GM23338 (cell line): ENCODE measurements around the gene CD59. TPM values are rescaled to one million over a fixed set of nuclear protein-coding genes. Genes with fewer than 3 reads are reported as not detected.

ENCODE experiments used
- ATAC-seq: fragments of 200-7000 bp; cut with Tn5 transposase; 3 replicates; pipeline ENCODE4 v1.9.1; 2020
- DNase-seq: peaks from one replicate; pipeline ENCODE4 v3.0.0-alpha.2; 2015; ENCODE audit warnings: low spot score
- H2AFZ ChIP-seq: fragments of 200-600 bp; sonication (generic); 2 replicates; pipeline ENCODE4 v1.8.0; 2016; ENCODE audit warnings: antibody characterized with exemption, mild to moderate bottlenecking, moderate library complexity
- H3F3A ChIP-seq: fragments of 200-600 bp; sonication (generic); replicated peaks from 2 replicates; pipeline ENCODE4 v1.8.0; 2017; ENCODE audit warnings: antibody characterized with exemption, mixed run types, low read depth
- H3K27ac ChIP-seq: fragments of 200-600 bp; sonication (generic); 2 replicates; pipeline ENCODE4 v1.6.1; 2016; ENCODE audit warnings: low read depth
- H3K27me3 ChIP-seq: fragments of 200-600 bp; sonication (generic); 2 replicates; pipeline ENCODE4 v1.8.0; 2016; ENCODE audit warnings: mild to moderate bottlenecking, mixed run types, moderate library complexity; ENCODE audit not compliant: insufficient read depth
- H3K36me3 ChIP-seq: fragments of 200-600 bp; sonication (generic); 2 replicates; pipeline ENCODE4 v1.8.0; 2016; ENCODE audit warnings: mild to moderate bottlenecking; ENCODE audit not compliant: insufficient read depth
- H3K4me1 ChIP-seq: fragments of 200-600 bp; sonication (generic); 2 replicates; pipeline ENCODE4 v1.8.0; 2016; ENCODE audit warnings: mild to moderate bottlenecking, moderate library complexity; ENCODE audit not compliant: insufficient read depth
- H3K4me2 ChIP-seq: fragments of 200-600 bp; sonication (generic); 2 replicates; pipeline ENCODE4 v1.7.1; 2017; ENCODE audit warnings: mixed run types
- H3K4me3 ChIP-seq: fragments of 200-600 bp; sonication (generic); 2 replicates; pipeline ENCODE4 v1.6.1; 2016; ENCODE audit warnings: mixed run types
- H3K79me2 ChIP-seq: fragments of 200-600 bp; sonication (generic); replicated peaks from 2 replicates; pipeline ENCODE4 v1.8.0; 2017; ENCODE audit warnings: mild to moderate bottlenecking; ENCODE audit not compliant: insufficient read depth
- H3K9me2 ChIP-seq: fragments of 200-600 bp; sonication (generic); 2 replicates; pipeline ENCODE4 v1.8.0; 2017; ENCODE audit not compliant: insufficient read depth
- H4K20me1 ChIP-seq: fragments of 200-600 bp; sonication (generic); replicated peaks from 2 replicates; pipeline ENCODE4 v1.8.0; 2017; ENCODE audit warnings: mild to moderate bottlenecking; ENCODE audit not compliant: insufficient read depth
- H3K27ac Mint-ChIP-seq: 2 replicates; pipeline ENCODE4 v1.8.0; 2020; ENCODE audit warnings: inconsistent platforms, mild to moderate bottlenecking, moderate library complexity, mixed read lengths
- H3K27me3 Mint-ChIP-seq: 3 replicates; pipeline ENCODE4 v1.8.0; 2022; ENCODE audit warnings: low read depth, mild to moderate bottlenecking, moderate library complexity, mixed read lengths, inconsistent platforms; ENCODE audit not compliant: insufficient read depth, poor library complexity
- H3K36me3 Mint-ChIP-seq: 3 replicates; pipeline ENCODE4 v1.8.0; 2021; ENCODE audit warnings: low read depth, mild to moderate bottlenecking, inconsistent platforms, moderate library complexity, mixed read lengths
- H3K4me1 Mint-ChIP-seq: 3 replicates; pipeline ENCODE4 v1.8.0; 2020; ENCODE audit warnings: mild to moderate bottlenecking, inconsistent platforms, mixed read lengths
- H3K4me3 Mint-ChIP-seq: 3 replicates; pipeline ENCODE4 v1.8.0; 2021; ENCODE audit warnings: moderate library complexity, mild to moderate bottlenecking, inconsistent platforms, mixed read lengths
- H3K9me3 Mint-ChIP-seq: 3 replicates; pipeline ENCODE4 v1.8.0; 2020; ENCODE audit warnings: moderate library complexity, mild to moderate bottlenecking, inconsistent platforms, mixed read lengths
- CREB1 ChIP-seq: fragments of 250-450 bp; sonication (Bioruptor Pico); IDR thresholded peaks from 2 replicates; pipeline ENCODE4 v1.5.0; 2020; ENCODE audit warnings: low read depth, mild to moderate bottlenecking, moderate library complexity
- CTCF ChIP-seq, 2 experiments: fragments of 200-600 bp in 1 of 2; sonication (generic) in 1 of 2; conservative IDR thresholded peaks; 2 replicates each; pipeline versions ENCODE4 v1.5.1 to v1.6.1; 2016 to 2017; ENCODE audit warnings: antibody characterized with exemption in 2 of 2, low read depth in 2 of 2, mild to moderate bottlenecking in 2 of 2, moderate library complexity in 1 of 2
- EZH2 ChIP-seq: fragments of 200-600 bp; sonication (generic); IDR thresholded peaks from one replicate; pipeline ENCODE4 v1.8.0; 2017; ENCODE audit warnings: antibody characterized with exemption, mild to moderate bottlenecking, low read depth; ENCODE audit not compliant: unreplicated experiment
- EZH2phosphoT487 ChIP-seq: fragments of 200-600 bp; sonication (generic); IDR thresholded peaks from one replicate; pipeline ENCODE4 v1.8.1; 2018; ENCODE audit warnings: antibody characterized with exemption; ENCODE audit not compliant: unreplicated experiment
- JUNB ChIP-seq: IDR thresholded peaks from one replicate; pipeline ENCODE4 v1.6.1; 2016; ENCODE audit warnings: antibody characterized with exemption; ENCODE audit not compliant: unreplicated experiment
- NANOG ChIP-seq: IDR thresholded peaks from 2 replicates; pipeline ENCODE4 v1.6.1; 2016; ENCODE audit warnings: antibody characterized with exemption, borderline replicate concordance
- POLR2AphosphoS5 ChIP-seq: IDR thresholded peaks from 2 replicates; pipeline ENCODE4 v1.6.1; 2016; ENCODE audit warnings: antibody characterized with exemption, low read depth
- REST ChIP-seq: IDR thresholded peaks from one replicate; pipeline ENCODE4 v1.6.1; 2018; ENCODE audit warnings: antibody characterized with exemption; ENCODE audit not compliant: unreplicated experiment
- STAT1 ChIP-seq: IDR thresholded peaks from one replicate; pipeline ENCODE4 v1.6.1; 2016; ENCODE audit warnings: antibody characterized with exemption; ENCODE audit not compliant: unreplicated experiment
- ZNF114 ChIP-seq: fragments of 250-450 bp; sonication (Bioruptor Pico); IDR thresholded peaks from 2 replicates; pipeline ENCODE4 v1.5.0; 2020; ENCODE audit warnings: mild to moderate bottlenecking, moderate library complexity
- ZNF331 ChIP-seq: fragments of 250-450 bp; sonication (Bioruptor Pico); IDR thresholded peaks from 2 replicates; pipeline ENCODE4 v1.5.0; 2020; ENCODE audit warnings: low read depth, mild to moderate bottlenecking, moderate library complexity
- polyA plus RNA-seq: library from polyadenylated mRNA; unstranded; fragments of >200 nt; fragmentation: Nextera tagmentation; extraction: Ambion mirVana; gene quantifications from 2 replicates; pipeline ENCODE4 v1.2.1, GENCODE V29; 2016
- total RNA-seq: library from RNA; depleted of rRNA; stranded (reverse); fragments of >200 nt; shearing (Covaris generic); gene quantifications from 2 replicates; pipeline ENCODE4 v1.2.3, GENCODE V29; 2014
- TF ChIP-seq, protein P1 (sequence below): IDR thresholded peaks from 2 replicates; pipeline ENCODE4 v1.6.1; 2016; ENCODE audit warnings: antibody characterized with exemption
- TF ChIP-seq, protein P2 (sequence below): fragments of 250-450 bp; sonication (Bioruptor Pico); IDR thresholded peaks from 2 replicates; pipeline ENCODE4 v1.5.0; 2020; ENCODE audit warnings: mild to moderate bottlenecking, moderate library complexity

Gene CD59
- total and polyA plus RNA-seq, 2 experiments from 2014 or later, result 41.5 to 86.6 TPM

DNA sequence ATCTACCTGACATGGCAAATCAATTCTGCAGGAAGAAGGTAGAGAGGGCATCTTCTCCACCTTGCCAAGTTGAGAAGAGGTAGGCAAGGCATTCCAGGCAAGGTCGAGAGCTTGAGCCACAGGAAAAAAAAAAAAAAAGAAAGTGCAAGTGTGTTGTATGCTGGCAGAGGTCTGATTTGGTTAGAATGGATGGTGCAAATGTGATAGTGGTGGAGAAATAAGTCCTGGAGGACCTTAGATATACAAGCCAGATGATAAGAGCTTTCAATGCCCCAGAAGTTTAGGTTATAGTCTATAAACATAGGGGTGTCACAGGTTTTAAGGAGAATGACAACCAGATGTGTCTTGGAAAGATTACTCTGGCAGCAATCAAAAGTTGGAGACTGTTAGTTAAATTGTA is 36.6 kb upstream of the CD59 start:
- no peak for TF ChIP-seq EZH2
- no peak for TF ChIP-seq NANOG
- no peak for TF ChIP-seq REST
- TF ChIP-seq POLR2AphosphoS5, result no peak
- TF ChIP-seq, protein P1, sequence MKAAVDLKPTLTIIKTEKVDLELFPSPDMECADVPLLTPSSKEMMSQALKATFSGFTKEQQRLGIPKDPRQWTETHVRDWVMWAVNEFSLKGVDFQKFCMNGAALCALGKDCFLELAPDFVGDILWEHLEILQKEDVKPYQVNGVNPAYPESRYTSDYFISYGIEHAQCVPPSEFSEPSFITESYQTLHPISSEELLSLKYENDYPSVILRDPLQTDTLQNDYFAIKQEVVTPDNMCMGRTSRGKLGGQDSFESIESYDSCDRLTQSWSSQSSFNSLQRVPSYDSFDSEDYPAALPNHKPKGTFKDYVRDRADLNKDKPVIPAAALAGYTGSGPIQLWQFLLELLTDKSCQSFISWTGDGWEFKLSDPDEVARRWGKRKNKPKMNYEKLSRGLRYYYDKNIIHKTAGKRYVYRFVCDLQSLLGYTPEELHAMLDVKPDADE, result no peak
- no peak for TF ChIP-seq ZNF331 (CRISPR knock-in tag)
- TF ChIP-seq CREB1 (CRISPR knock-in tag), result no peak
- no peak for TF ChIP-seq JUNB
- TF ChIP-seq STAT1, result no peak
- TF ChIP-seq ZNF114, result no peak
- TF ChIP-seq, protein P2, sequence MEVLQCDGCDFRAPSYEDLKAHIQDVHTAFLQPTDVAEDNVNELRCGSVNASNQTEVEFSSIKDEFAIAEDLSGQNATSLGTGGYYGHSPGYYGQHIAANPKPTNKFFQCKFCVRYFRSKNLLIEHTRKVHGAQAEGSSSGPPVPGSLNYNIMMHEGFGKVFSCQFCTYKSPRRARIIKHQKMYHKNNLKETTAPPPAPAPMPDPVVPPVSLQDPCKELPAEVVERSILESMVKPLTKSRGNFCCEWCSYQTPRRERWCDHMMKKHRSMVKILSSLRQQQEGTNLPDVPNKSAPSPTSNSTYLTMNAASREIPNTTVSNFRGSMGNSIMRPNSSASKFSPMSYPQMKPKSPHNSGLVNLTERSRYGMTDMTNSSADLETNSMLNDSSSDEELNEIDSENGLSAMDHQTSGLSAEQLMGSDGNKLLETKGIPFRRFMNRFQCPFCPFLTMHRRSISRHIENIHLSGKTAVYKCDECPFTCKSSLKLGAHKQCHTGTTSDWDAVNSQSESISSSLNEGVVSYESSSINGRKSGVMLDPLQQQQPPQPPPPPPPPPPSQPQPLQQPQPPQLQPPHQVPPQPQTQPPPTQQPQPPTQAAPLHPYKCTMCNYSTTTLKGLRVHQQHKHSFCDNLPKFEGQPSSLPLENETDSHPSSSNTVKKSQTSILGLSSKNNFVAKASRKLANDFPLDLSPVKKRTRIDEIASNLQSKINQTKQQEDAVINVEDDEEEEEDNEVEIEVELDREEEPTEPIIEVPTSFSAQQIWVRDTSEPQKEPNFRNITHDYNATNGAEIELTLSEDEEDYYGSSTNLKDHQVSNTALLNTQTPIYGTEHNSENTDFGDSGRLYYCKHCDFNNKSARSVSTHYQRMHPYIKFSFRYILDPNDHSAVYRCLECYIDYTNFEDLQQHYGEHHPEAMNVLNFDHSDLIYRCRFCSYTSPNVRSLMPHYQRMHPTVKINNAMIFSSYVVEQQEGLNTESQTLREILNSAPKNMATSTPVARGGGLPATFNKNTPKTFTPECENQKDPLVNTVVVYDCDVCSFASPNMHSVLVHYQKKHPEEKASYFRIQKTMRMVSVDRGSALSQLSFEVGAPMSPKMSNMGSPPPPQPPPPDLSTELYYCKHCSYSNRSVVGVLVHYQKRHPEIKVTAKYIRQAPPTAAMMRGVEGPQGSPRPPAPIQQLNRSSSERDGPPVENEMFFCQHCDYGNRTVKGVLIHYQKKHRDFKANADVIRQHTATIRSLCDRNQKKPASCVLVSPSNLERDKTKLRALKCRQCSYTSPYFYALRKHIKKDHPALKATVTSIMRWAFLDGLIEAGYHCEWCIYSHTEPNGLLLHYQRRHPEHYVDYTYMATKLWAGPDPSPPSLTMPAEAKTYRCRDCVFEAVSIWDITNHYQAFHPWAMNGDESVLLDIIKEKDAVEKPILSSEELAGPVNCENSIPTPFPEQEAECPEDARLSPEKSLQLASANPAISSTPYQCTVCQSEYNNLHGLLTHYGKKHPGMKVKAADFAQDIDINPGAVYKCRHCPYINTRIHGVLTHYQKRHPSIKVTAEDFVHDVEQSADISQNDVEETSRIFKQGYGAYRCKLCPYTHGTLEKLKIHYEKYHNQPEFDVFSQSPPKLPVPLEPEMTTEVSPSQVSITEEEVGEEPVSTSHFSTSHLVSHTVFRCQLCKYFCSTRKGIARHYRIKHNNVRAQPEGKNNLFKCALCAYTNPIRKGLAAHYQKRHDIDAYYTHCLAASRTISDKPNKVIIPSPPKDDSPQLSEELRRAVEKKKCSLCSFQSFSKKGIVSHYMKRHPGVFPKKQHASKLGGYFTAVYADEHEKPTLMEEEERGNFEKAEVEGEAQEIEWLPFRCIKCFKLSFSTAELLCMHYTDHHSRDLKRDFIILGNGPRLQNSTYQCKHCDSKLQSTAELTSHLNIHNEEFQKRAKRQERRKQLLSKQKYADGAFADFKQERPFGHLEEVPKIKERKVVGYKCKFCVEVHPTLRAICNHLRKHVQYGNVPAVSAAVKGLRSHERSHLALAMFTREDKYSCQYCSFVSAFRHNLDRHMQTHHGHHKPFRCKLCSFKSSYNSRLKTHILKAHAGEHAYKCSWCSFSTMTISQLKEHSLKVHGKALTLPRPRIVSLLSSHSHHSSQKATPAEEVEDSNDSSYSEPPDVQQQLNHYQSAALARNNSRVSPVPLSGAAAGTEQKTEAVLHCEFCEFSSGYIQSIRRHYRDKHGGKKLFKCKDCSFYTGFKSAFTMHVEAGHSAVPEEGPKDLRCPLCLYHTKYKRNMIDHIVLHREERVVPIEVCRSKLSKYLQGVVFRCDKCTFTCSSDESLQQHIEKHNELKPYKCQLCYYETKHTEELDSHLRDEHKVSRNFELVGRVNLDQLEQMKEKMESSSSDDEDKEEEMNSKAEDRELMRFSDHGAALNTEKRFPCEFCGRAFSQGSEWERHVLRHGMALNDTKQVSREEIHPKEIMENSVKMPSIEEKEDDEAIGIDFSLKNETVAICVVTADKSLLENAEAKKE, result no peak
- TF ChIP-seq CTCF (conservative IDR thresholded peaks at IDR 0.05; ENCODE audit: low read depth in 2 of 2), result no peak
- no peak for TF ChIP-seq EZH2phosphoT487
- DNase-seq (no peak), ATAC-seq (no peak)
- H3F3A ChIP-seq, result no peaks in the 10 kb centered on the region
- H3K27ac ChIP-seq, result no peak overlapping the region
- no peak overlapping the region for H3K4me3 ChIP-seq
- no peak overlapping the region for H3K27ac Mint-ChIP-seq
- H2AFZ ChIP-seq, result no peak overlapping the region
- H4K20me1 ChIP-seq, result peaks cover 20% of the 10 kb centered on the region
- H3K27me3 ChIP-seq, result peaks cover 29% of the 10 kb centered on the region
- H3K27me3 Mint-ChIP-seq, result peaks cover 21% of the 10 kb centered on the region
- H3K9me2 ChIP-seq, result no peaks in the 10 kb centered on the region
- peak overlapping the region; percentile 30 for H3K4me3 Mint-ChIP-seq
- peak overlapping the region; percentile 99 for H3K4me2 ChIP-seq
- H3K79me2 ChIP-seq, result peaks cover 20% of the 10 kb centered on the region
- no peaks in the 10 kb centered on the region for H3K36me3 Mint-ChIP-seq
- no peaks in the 10 kb centered on the region; the same call in 1 of the 2 replicates for H3K36me3 ChIP-seq
- no peaks in the 10 kb centered on the region for H3K9me3 Mint-ChIP-seq
- peaks cover 23% of the 10 kb centered on the region for H3K4me1 ChIP-seq
- peaks cover 25% of the 10 kb centered on the region for H3K4me1 Mint-ChIP-seq
